Measurements from ENCODE around the gene TACR3. TPM values are rescaled to one million over a fixed set of nuclear protein-coding genes. Genes with fewer than 3 reads are reported as not detected.
"Not testable (repeated sequence)": the region's sequence is repeated elsewhere in the genome, so short reads cannot be mapped to it uniquely, and the experiment has no call there.

The TACR3 gene
- total RNA-seq, 2 donors from 2014 or later, result not detected

GRCh38 chr4:103645991-103646390 is 73.8 kb downstream of the TACR3 start:
- no peak overlapping the region for H3K27ac ChIP-seq
- no peaks in the 10 kb centered on the region for H3K9me3 ChIP-seq
- intact Hi-C loops (cut with DNase I), result no loop called here
- no peaks in the 10 kb centered on the region for H3K4me1 ChIP-seq
- no peak for DNase-seq
- no peak overlapping the region for H3K4me3 ChIP-seq
- 38 to 47% methylated on average over 4 of the region's 4 CpGs for WGBS, 2 donors
- no peak for TF ChIP-seq POLR2A (IDR thresholded peaks at IDR 0.05)
- TF ChIP-seq, protein P1, sequence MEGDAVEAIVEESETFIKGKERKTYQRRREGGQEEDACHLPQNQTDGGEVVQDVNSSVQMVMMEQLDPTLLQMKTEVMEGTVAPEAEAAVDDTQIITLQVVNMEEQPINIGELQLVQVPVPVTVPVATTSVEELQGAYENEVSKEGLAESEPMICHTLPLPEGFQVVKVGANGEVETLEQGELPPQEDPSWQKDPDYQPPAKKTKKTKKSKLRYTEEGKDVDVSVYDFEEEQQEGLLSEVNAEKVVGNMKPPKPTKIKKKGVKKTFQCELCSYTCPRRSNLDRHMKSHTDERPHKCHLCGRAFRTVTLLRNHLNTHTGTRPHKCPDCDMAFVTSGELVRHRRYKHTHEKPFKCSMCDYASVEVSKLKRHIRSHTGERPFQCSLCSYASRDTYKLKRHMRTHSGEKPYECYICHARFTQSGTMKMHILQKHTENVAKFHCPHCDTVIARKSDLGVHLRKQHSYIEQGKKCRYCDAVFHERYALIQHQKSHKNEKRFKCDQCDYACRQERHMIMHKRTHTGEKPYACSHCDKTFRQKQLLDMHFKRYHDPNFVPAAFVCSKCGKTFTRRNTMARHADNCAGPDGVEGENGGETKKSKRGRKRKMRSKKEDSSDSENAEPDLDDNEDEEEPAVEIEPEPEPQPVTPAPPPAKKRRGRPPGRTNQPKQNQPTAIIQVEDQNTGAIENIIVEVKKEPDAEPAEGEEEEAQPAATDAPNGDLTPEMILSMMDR (IDR thresholded peaks at IDR 0.05), result no peak
- H3K36me3 ChIP-seq (replicated peaks in 1 of 2; ENCODE audit: insufficient read depth in 1 of 2, low read depth in 2 of 2), result no peaks in the 10 kb centered on the region
- no peak for ATAC-seq
- H3K27me3 ChIP-seq, result no peaks in the 10 kb centered on the region

DNA sequence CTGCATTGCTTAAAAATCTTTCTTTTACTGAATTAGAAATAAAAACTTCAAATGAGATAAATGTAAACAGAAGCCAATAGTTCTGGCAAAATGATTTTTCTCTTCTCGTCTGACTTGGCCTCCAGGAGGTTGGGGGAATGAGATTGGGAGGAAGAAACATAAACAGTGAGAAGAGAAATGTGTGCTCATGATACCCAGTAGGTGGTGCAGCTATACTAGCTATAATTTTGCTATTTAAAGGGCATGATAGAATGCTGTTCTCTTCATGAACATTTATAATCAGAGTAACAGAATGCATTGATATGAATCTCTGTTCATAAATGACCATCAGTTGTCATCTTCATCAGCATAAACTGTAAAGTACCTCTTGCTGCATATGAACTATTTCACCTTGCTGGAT is 85.5 kb downstream of the TACR3 start:
- intact Hi-C loops (cut with DNase I), result no loop called here
- no peak for DNase-seq
- WGBS, 2 donors, result 2 to 3% methylated on average over 1 of the region's 1 CpG

GRCh38 chr4:103626296-103626695 is 93.5 kb downstream of the TACR3 start:
- 51 to 59% methylated on average over 6 of the region's 6 CpGs for WGBS, 2 donors
- H3K9me3 ChIP-seq, result no peaks in the 10 kb centered on the region
- ATAC-seq, result no peak
- no peaks in the 10 kb centered on the region for H3K27me3 ChIP-seq
- no peaks in the 10 kb centered on the region for H3K36me3 ChIP-seq (replicated peaks in 1 of 2; ENCODE audit: insufficient read depth in 1 of 2, low read depth in 2 of 2)
- no peak overlapping the region for H3K4me3 ChIP-seq
- no peak for TF ChIP-seq POLR2A (IDR thresholded peaks at IDR 0.05)
- TF ChIP-seq, protein P1 (IDR thresholded peaks at IDR 0.05), result no peak
- H3K4me1 ChIP-seq, result no peaks in the 10 kb centered on the region
- DNase-seq, result no peak
- H3K27ac ChIP-seq, result no peak overlapping the region
- intact Hi-C loops (cut with DNase I), result no loop called here

More for the DNA sequence above, 85.5 kb downstream of the TACR3 start:
- no peaks in the 10 kb centered on the region for H3K36me3 ChIP-seq (replicated peaks in 1 of 2; ENCODE audit: insufficient read depth in 1 of 2, low read depth in 2 of 2)
- H3K4me3 ChIP-seq, result no peak overlapping the region
- no peaks in the 10 kb centered on the region for H3K27me3 ChIP-seq
- no peak for ATAC-seq
- no peak for TF ChIP-seq POLR2A (IDR thresholded peaks at IDR 0.05)
- TF ChIP-seq, protein P1 (IDR thresholded peaks at IDR 0.05), result no peak
- no peak overlapping the region for H3K27ac ChIP-seq
- no peaks in the 10 kb centered on the region for H3K4me1 ChIP-seq
- no peaks in the 10 kb centered on the region for H3K9me3 ChIP-seq

- Histone ChIP-seq H3K9me3 (no peaks in the 10 kb centered on the region), H3K36me3 (replicated peaks in 1 of 2; ENCODE audit: insufficient read depth in 1 of 2, low read depth in 2 of 2) (no peaks in the 10 kb centered on the region), H3K4me3 (no peak overlapping the region), H3K4me1 (no peaks in the 10 kb centered on the region), H3K27me3 (no peaks in the 10 kb centered on the region), H3K27ac (no peak overlapping the region)
- TF ChIP-seq POLR2A (IDR thresholded peaks at IDR 0.05), result no peak
- TF ChIP-seq, protein P1 (IDR thresholded peaks at IDR 0.05), result no peak
- intact Hi-C loops (cut with DNase I), result no loop called here
- WGBS, 2 donors, result 44 to 55% methylated on average over 3 of the region's 3 CpGs
- no peak for DNase-seq
- ATAC-seq, result no peak
Observed at GRCh38 chr4:103591841-103592240, 127.9 kb downstream of the TACR3 start.

GRCh38 chr4:103567591-103567990 is 152.2 kb downstream of the TACR3 start:
- WGBS, 2 donors, result 56 to 68% methylated on average over 4 of the region's 4 CpGs
- ATAC-seq (no peak), DNase-seq (no peak)
- no peak overlapping the region for H3K27ac ChIP-seq
- intact Hi-C loops (cut with DNase I), result no loop called here
- no peaks in the 10 kb centered on the region for H3K9me3 ChIP-seq
- no peaks in the 10 kb centered on the region for H3K4me1 ChIP-seq
- no peaks in the 10 kb centered on the region for H3K36me3 ChIP-seq (replicated peaks in 1 of 2; ENCODE audit: insufficient read depth in 1 of 2, low read depth in 2 of 2)
- H3K27me3 ChIP-seq, result no peaks in the 10 kb centered on the region
- no peak for TF ChIP-seq POLR2A (IDR thresholded peaks at IDR 0.05)
- TF ChIP-seq, protein P1 (IDR thresholded peaks at IDR 0.05), result no peak
- H3K4me3 ChIP-seq, result no peak overlapping the region

GRCh38 chr4:103559178-103559577 is 160.6 kb downstream of the TACR3 start:
- DNase-seq; H3K4me3 ChIP-seq; intact Hi-C loops (cut with DNase I): not testable (repeated sequence)

More at GRCh38 chr4:103559178-103559577, 160.6 kb downstream of the TACR3 start:
- ATAC-seq; H3K27me3 ChIP-seq; H3K27ac ChIP-seq; H3K4me1 ChIP-seq; H3K9me3 ChIP-seq; H3K36me3 ChIP-seq (replicated peaks in 1 of 2; ENCODE audit: insufficient read depth in 1 of 2, low read depth in 2 of 2): not testable (repeated sequence)
- WGBS, 2 donors, result 58 to 67% methylated on average over 3 to 4 of the region's 5 CpGs

Measured in body of pancreas (tissue), 4 donors.